Natural killer cell (primary cell): ENCODE measurements around the gene SLX4. TPM values are rescaled to one million over a fixed set of nuclear protein-coding genes. Genes with fewer than 3 reads are reported as not detected.

ENCODE experiments used
- ATAC-seq, 3 donors: fragments of 150-1000 bp in 2 of 3; fragments of 200-7000 bp in 1 of 3; cut with Tn5 transposase; 1 replicate in 1 of 3; 2 replicates in 2 of 3; pipeline ENCODE4 v1.10.0; 2021; ENCODE audit warnings: mild to moderate bottlenecking in 2 of 3, moderate library complexity in 2 of 3
- DNase-seq, 2 donors: peaks; one replicate each; pipeline versions ENCODE4 v3.0.0 to v3.0.0-alpha.2; 2013 to 2021; ENCODE audit warnings: mixed read lengths in 1 of 2
- H3K27ac ChIP-seq: one replicate; pipeline ENCODE4 v1.5.1; 2013; ENCODE audit warnings: mild to moderate bottlenecking, low read length
- H3K27me3 ChIP-seq: one replicate; pipeline ENCODE4 v1.6.1; 2013; ENCODE audit warnings: low read length; ENCODE audit not compliant: control insufficient read depth, insufficient read depth
- H3K36me3 ChIP-seq: one replicate; pipeline ENCODE4 v1.6.1; 2013; ENCODE audit warnings: low read length; ENCODE audit not compliant: control insufficient read depth, insufficient read depth
- H3K4me1 ChIP-seq: one replicate; pipeline ENCODE4 v1.6.1; 2013; ENCODE audit warnings: low read length; ENCODE audit not compliant: control insufficient read depth, insufficient read depth
- H3K4me3 ChIP-seq: one replicate; pipeline ENCODE4 v1.5.1; 2013; ENCODE audit warnings: low read length
- H3K9me3 ChIP-seq: one replicate; pipeline ENCODE4 v1.6.1; 2013; ENCODE audit warnings: low read length; ENCODE audit not compliant: control insufficient read depth, insufficient read depth
- H3K27ac Mint-ChIP-seq, 2 donors: one replicate each; pipeline ENCODE4 v1.8.0; 2022; ENCODE audit warnings: mild to moderate bottlenecking in 2 of 2, mixed read lengths in 2 of 2, moderate library complexity in 1 of 2
- H3K27me3 Mint-ChIP-seq, 2 donors: one replicate each; pipeline ENCODE4 v1.8.0; 2022; ENCODE audit warnings: low read depth in 2 of 2, mixed read lengths in 2 of 2
- H3K36me3 Mint-ChIP-seq: one replicate; pipeline ENCODE4 v1.8.0; 2022; ENCODE audit warnings: mixed read lengths
- H3K4me1 Mint-ChIP-seq, 2 donors: one replicate each; pipeline ENCODE4 v1.8.0; 2022; ENCODE audit warnings: mixed read lengths in 2 of 2
- H3K4me3 Mint-ChIP-seq: one replicate; pipeline ENCODE4 v1.8.0; 2022; ENCODE audit warnings: mild to moderate bottlenecking, moderate library complexity, mixed read lengths
- H3K9me3 Mint-ChIP-seq, 2 donors: one replicate each; pipeline ENCODE4 v1.8.0; 2022; ENCODE audit warnings: mixed read lengths in 2 of 2
- CTCF ChIP-seq: fragments of 200-600 bp; IDR thresholded peaks from one replicate; pipeline ENCODE4 v1.8.0; 2022; ENCODE audit warnings: antibody characterized with exemption
- WGBS: methylation state at CpG from one replicate; pipeline ENCODE4 v1.1.7; 2013; ENCODE audit warnings: missing lambda C conversion rate; ENCODE audit not compliant: insufficient coverage; 5-methylcytosine and 5-hydroxymethylcytosine counted together
- intact Hi-C: fragments of 100-400 bp; cut with micrococcal nuclease; formaldehyde crosslinking; loops from one replicate; pipeline ENCODE4 v1.14.2; 2022
- total RNA-seq, 4 donors: library from RNA; stranded (reverse); fragments of 120-200 nt in 1 of 4; gene quantifications; one replicate each; pipeline versions ENCODE4 v1.2.3 to v1.2.4, GENCODE V29; 2013 to 2022

The SLX4 gene
- total RNA-seq, 3 donors from 2014 or later (not counting 1 experiment from before 2014, with no cell fraction given): 13.5 to 18.6 (median 15.5) TPM

- Mint-ChIP-seq H3K4me1 (peaks cover 4 to 16% of the 10 kb centered on the region in 2 donors), H3K27me3 (peaks cover 3 to 5% of the 10 kb centered on the region in 2 donors), H3K9me3 (no peaks in the 10 kb centered on the region), H3K36me3 (peaks cover 8% of the 10 kb centered on the region), H3K27ac (no peak overlapping the region), H3K4me3 (no peak overlapping the region)
- ATAC-seq (no peak), DNase-seq (no peak)
- peaks cover 23% of the 10 kb centered on the region for H3K4me1 ChIP-seq
- no peak overlapping the region for H3K27ac ChIP-seq
- no peak overlapping the region for H3K4me3 ChIP-seq
- intact Hi-C loops: no loop called here
- WGBS: 95% methylated on average over 25 of the region's 25 CpGs
- peaks cover 10% of the 10 kb centered on the region for H3K36me3 ChIP-seq
- H3K9me3 ChIP-seq: no peaks in the 10 kb centered on the region
- TF ChIP-seq CTCF: no peak
- no peaks in the 10 kb centered on the region for H3K27me3 ChIP-seq
Measured at GRCh38 chr16:3589991-3590701, 21.3 kb downstream of the SLX4 start.

GRCh38 chr16:3589441-3589921 is 21.9 kb downstream of the SLX4 start:
- Mint-ChIP-seq H3K4me1 (peaks cover 0 to 20% of the 10 kb centered on the region in 2 donors), H3K9me3 (no peaks in the 10 kb centered on the region), H3K27me3 (peaks cover 3 to 5% of the 10 kb centered on the region in 2 donors), H3K36me3 (peaks cover 8% of the 10 kb centered on the region), H3K4me3 (no peak overlapping the region), H3K27ac (no peak overlapping the region)
- Histone ChIP-seq H3K4me1 (peaks cover 23% of the 10 kb centered on the region), H3K27ac (no peak overlapping the region), H3K9me3 (no peaks in the 10 kb centered on the region), H3K27me3 (no peaks in the 10 kb centered on the region), H3K36me3 (peaks cover 10% of the 10 kb centered on the region), H3K4me3 (no peak overlapping the region)
- 82% methylated on average over 27 of the region's 27 CpGs for WGBS
- ATAC-seq (no peak), DNase-seq (no peak)
- intact Hi-C loops: no loop called here
- no peak for TF ChIP-seq CTCF

- Histone ChIP-seq H3K4me1 (peaks cover 21% of the 10 kb centered on the region), H3K9me3 (no peaks in the 10 kb centered on the region), H3K27ac (no peak overlapping the region), H3K4me3 (no peak overlapping the region), H3K27me3 (no peaks in the 10 kb centered on the region), H3K36me3 (peaks cover 10% of the 10 kb centered on the region)
- intact Hi-C loops: no loop called here
- Mint-ChIP-seq H3K4me3 (no peak overlapping the region), H3K4me1 (peaks cover 0 to 22% of the 10 kb centered on the region in 2 donors), H3K36me3 (peaks cover 8% of the 10 kb centered on the region), H3K27ac (no peak overlapping the region), H3K27me3 (peaks cover 3 to 5% of the 10 kb centered on the region in 2 donors), H3K9me3 (no peaks in the 10 kb centered on the region)
- no peak for DNase-seq
- ATAC-seq: no peak
- WGBS: 94% methylated on average over 22 of the region's 22 CpGs
- TF ChIP-seq CTCF: no peak
Measured at GRCh38 chr16:3589001-3589400, 22.4 kb downstream of the SLX4 start.
